Endodermal cell (in vitro differentiated cells): ENCODE results near the gene HYAL1. TPM values are rescaled to one million over a fixed set of nuclear protein-coding genes. Genes with fewer than 3 reads are reported as not detected.

Source experiments
- DNase-seq: peaks from one replicate; pipeline ENCODE4 v3.0.0-alpha.2; 2017
- H3K27ac ChIP-seq: 2 replicates; pipeline ENCODE4 v1.5.1; 2013; ENCODE audit warnings: mild to moderate bottlenecking, low read depth, low read length, moderate library complexity
- H3K27me3 ChIP-seq: 2 replicates; pipeline ENCODE4 v1.6.1; 2013; ENCODE audit warnings: mild to moderate bottlenecking, low read length, moderate library complexity; ENCODE audit not compliant: insufficient read depth, control insufficient read depth, poor library complexity, severe bottlenecking
- H3K36me3 ChIP-seq: 2 replicates; pipeline ENCODE4 v1.7.0; 2013; ENCODE audit warnings: mild to moderate bottlenecking, low read length, moderate library complexity; ENCODE audit not compliant: control insufficient read depth, insufficient read depth
- H3K4me1 ChIP-seq: one replicate; pipeline ENCODE4 v1.7.0; 2013; ENCODE audit warnings: low read length; ENCODE audit not compliant: control insufficient read depth, insufficient read depth
- H3K4me3 ChIP-seq: 2 replicates; pipeline ENCODE4 v1.5.1; 2013; ENCODE audit warnings: mild to moderate bottlenecking, low read length, moderate library complexity
- H3K9ac ChIP-seq: 2 replicates; pipeline ENCODE4 v1.6.1; 2013; ENCODE audit warnings: mild to moderate bottlenecking, low read length, moderate library complexity; ENCODE audit not compliant: poor library complexity, severe bottlenecking; ENCODE audit errors: extremely low read depth
- H3K9me3 ChIP-seq: 2 replicates; pipeline ENCODE4 v1.6.1; 2013; ENCODE audit warnings: mild to moderate bottlenecking, low read length, moderate library complexity; ENCODE audit not compliant: control insufficient read depth
- H3K27ac Mint-ChIP-seq: 2 replicates; pipeline ENCODE4 v1.8.0; 2020; ENCODE audit warnings: mixed read lengths
- H3K27me3 Mint-ChIP-seq: 2 replicates; pipeline ENCODE4 v1.8.0; 2021; ENCODE audit warnings: mild to moderate bottlenecking, mixed read lengths; ENCODE audit not compliant: insufficient read depth
- H3K36me3 Mint-ChIP-seq: 2 replicates; pipeline ENCODE4 v1.8.0; 2020; ENCODE audit warnings: low read depth, mixed read lengths
- H3K4me1 Mint-ChIP-seq: 2 replicates; pipeline ENCODE4 v1.8.0; 2020; ENCODE audit warnings: mixed read lengths
- H3K4me3 Mint-ChIP-seq: 2 replicates; pipeline ENCODE4 v1.8.0; 2020; ENCODE audit warnings: mild to moderate bottlenecking, moderate library complexity, mixed read lengths
- H3K9me3 Mint-ChIP-seq: 2 replicates; pipeline ENCODE4 v1.8.0; 2020; ENCODE audit warnings: mild to moderate bottlenecking, mixed read lengths
- WGBS, 2 experiments: methylation state at CpG; one replicate each; pipeline versions ENCODE4 v1.1.5 to v1.1.7; 2013; ENCODE audit warnings: missing lambda C conversion rate in 2 of 2, mixed read lengths in 1 of 2; ENCODE audit not compliant: insufficient coverage in 1 of 2, insufficient read length in 1 of 2; 5-methylcytosine and 5-hydroxymethylcytosine counted together
- total RNA-seq, 2 donors: library from RNA; stranded (reverse); fragmentation: NEBNext Ultra II Directional in 1 of 2; extraction: Animal tissue kit (Norgen Biotek cat#: 25700) in 1 of 2; gene quantifications; 2 replicates in 1 of 2; 3 replicates in 1 of 2; pipeline ENCODE4 v1.2.1, GENCODE V29; 2021
- TF ChIP-seq, protein P1 (sequence below): fragments of 200-600 bp; sonication (generic); conservative IDR thresholded peaks from 2 replicates; pipeline ENCODE4 v1.5.0; 2021; ENCODE audit warnings: antibody characterized with exemption, mild to moderate bottlenecking

The HYAL1 gene
- total RNA-seq, 2 donors from 2014 or later = 0.92 to 1.8 TPM

DNA sequence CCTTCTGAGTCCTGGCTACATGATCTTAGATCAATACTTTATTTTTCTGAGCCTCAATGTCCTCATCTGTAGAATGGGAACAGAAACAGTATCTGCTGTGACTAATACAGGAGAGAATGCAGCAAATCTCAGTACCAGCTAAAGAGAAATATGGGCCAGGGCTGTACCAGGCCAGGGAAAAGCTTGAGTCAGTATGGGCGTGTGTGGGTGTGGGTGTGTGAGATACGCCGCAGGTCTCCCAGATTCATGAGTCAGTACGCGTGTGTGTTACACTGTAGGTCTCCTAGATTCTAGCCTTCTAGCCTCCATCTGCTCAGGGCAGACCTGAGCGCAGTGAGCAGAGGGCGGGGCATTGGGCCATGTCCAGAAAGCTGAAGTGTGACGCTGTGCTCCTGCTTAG, 52.2 kb downstream of the HYAL1 start:
- H3K27ac Mint-ChIP-seq = peak overlapping the region; percentile 81

DNA sequence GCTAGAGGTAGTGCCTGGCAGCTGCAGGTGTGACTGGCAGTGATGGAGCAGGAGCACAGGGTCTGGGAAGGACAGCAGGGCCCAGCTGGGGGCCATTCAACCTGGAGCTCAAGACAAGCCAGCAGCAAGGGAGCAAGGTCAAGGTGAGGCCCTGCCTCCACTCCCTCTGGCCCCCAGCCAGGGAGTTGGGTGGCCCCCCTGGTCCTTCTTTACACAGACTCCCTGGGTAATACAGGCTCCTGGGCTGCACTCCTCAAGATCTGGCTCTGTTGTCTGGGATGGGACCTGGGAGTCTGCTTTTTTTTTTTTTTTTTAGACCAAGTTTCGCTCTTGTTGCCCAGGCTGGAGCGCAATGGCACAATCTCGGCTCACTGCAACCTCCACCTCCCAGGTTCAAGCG, 52.9 kb downstream of the HYAL1 start:
- Mint-ChIP-seq H3K36me3 (peaks cover 22% of the 10 kb centered on the region), H3K9me3 (no peaks in the 10 kb centered on the region), H3K4me1 (peaks cover 18% of the 10 kb centered on the region), H3K27ac (no peak overlapping the region), H3K27me3 (no peaks in the 10 kb centered on the region), H3K4me3 (no peak overlapping the region)
- no peak overlapping the region for H3K9ac ChIP-seq
- 80 to 94% methylated on average over 2 to 4 of the region's 4 CpGs for WGBS, 2 experiments
- peaks cover 4% of the 10 kb centered on the region for H3K4me1 ChIP-seq
- no peak for DNase-seq
- TF ChIP-seq, protein P1, sequence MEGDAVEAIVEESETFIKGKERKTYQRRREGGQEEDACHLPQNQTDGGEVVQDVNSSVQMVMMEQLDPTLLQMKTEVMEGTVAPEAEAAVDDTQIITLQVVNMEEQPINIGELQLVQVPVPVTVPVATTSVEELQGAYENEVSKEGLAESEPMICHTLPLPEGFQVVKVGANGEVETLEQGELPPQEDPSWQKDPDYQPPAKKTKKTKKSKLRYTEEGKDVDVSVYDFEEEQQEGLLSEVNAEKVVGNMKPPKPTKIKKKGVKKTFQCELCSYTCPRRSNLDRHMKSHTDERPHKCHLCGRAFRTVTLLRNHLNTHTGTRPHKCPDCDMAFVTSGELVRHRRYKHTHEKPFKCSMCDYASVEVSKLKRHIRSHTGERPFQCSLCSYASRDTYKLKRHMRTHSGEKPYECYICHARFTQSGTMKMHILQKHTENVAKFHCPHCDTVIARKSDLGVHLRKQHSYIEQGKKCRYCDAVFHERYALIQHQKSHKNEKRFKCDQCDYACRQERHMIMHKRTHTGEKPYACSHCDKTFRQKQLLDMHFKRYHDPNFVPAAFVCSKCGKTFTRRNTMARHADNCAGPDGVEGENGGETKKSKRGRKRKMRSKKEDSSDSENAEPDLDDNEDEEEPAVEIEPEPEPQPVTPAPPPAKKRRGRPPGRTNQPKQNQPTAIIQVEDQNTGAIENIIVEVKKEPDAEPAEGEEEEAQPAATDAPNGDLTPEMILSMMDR = no peak
- H3K27ac ChIP-seq = no peak overlapping the region
- peaks cover 45% of the 10 kb centered on the region for H3K36me3 ChIP-seq
- no peak overlapping the region for H3K4me3 ChIP-seq
- H3K9me3 ChIP-seq = no peaks in the 10 kb centered on the region
- H3K27me3 ChIP-seq = no peaks in the 10 kb centered on the region

More for the DNA sequence above, 52.2 kb downstream of the HYAL1 start:
- WGBS, 2 experiments = 97 to 98% methylated on average over 7 to 8 of the region's 8 CpGs
- TF ChIP-seq, protein P1 = no peak
- H3K27me3 Mint-ChIP-seq = no peaks in the 10 kb centered on the region
- Histone ChIP-seq H3K9me3 (no peaks in the 10 kb centered on the region), H3K9ac (no peak overlapping the region), H3K27ac (no peak overlapping the region), H3K4me1 (peaks cover 4% of the 10 kb centered on the region), H3K4me3 (no peak overlapping the region), H3K27me3 (no peaks in the 10 kb centered on the region), H3K36me3 (peaks cover 48% of the 10 kb centered on the region)
- H3K36me3 Mint-ChIP-seq = peaks cover 25% of the 10 kb centered on the region
- DNase-seq = no peak
- peaks cover 14% of the 10 kb centered on the region for H3K4me1 Mint-ChIP-seq
- H3K9me3 Mint-ChIP-seq = no peaks in the 10 kb centered on the region
- no peak overlapping the region for H3K4me3 Mint-ChIP-seq

Other genes with a start within 250 kb of the HYAL1 start
- gene RBM5, start 214.7 kb downstream of the HYAL1 start, total RNA-seq = 100 to 1,000 TPM; 153 to 166 TPM
- gene SEMA3F, start 148.2 kb downstream of the HYAL1 start, total RNA-seq = 10 to 100 TPM; 44.8 to 63.2 TPM
- gene GNAT1, start 112.0 kb downstream of the HYAL1 start, total RNA-seq = 1 to 10 TPM in 1 of 2 donors, under 1 TPM in 1; 0.42 to 1.2 TPM
- 1 to 10 TPM; 1.5 to 1.9 TPM for gene SLC38A3, start 98.3 kb downstream of the HYAL1 start, total RNA-seq
- 100 to 1,000 TPM; 243 to 278 TPM for gene GNAI2, start 67.4 kb downstream of the HYAL1 start, total RNA-seq
- gene SEMA3B, start 34.4 kb downstream of the HYAL1 start, total RNA-seq = 10 to 100 TPM in 1 of 2 donors, 1 to 10 TPM in 1; 6.5 to 10.3 TPM
- gene LSMEM2, start 24.5 kb downstream of the HYAL1 start, total RNA-seq = not detected
- 10 to 100 TPM; 56.6 to 70.9 TPM for gene IFRD2, start 11.1 kb downstream of the HYAL1 start, total RNA-seq
- 1 to 10 TPM; 2.6 to 3.3 TPM for gene HYAL3, start 4.2 kb downstream of the HYAL1 start, total RNA-seq
- 10 to 100 TPM in 1 of 2 donors, 1 to 10 TPM in 1; 9.7 to 12.8 TPM for gene NAA80, start 4.2 kb downstream of the HYAL1 start, total RNA-seq
- gene HYAL2, start 19.2 kb upstream of the HYAL1 start, total RNA-seq = 10 to 100 TPM; 55.3 to 61.1 TPM
- 10 to 100 TPM; 23.5 to 28.1 TPM for gene TUSC2, start 24.6 kb upstream of the HYAL1 start, total RNA-seq
- gene RASSF1, start 37.3 kb upstream of the HYAL1 start, total RNA-seq = 10 to 100 TPM in 1 of 2 donors, 1 to 10 TPM in 1; 9.4 to 17.2 TPM
- gene ZMYND10, start 42.2 kb upstream of the HYAL1 start, total RNA-seq = 1 to 10 TPM in 1 of 2 donors, under 1 TPM in 1; 0.22 to 1.4 TPM
- 10 to 100 TPM; 21.8 TPM for gene NPRL2, start 47.2 kb upstream of the HYAL1 start, total RNA-seq
- gene CYB561D2, start 47.3 kb upstream of the HYAL1 start, total RNA-seq = 10 to 100 TPM in 1 of 2 donors, 1 to 10 TPM in 1; 8.5 to 14.6 TPM
- gene TMEM115, start 55.9 kb upstream of the HYAL1 start, total RNA-seq = 10 to 100 TPM; 30.1 to 32.2 TPM
- 10 to 100 TPM; 17.6 to 20.7 TPM for gene CACNA2D2, start 200.1 kb upstream of the HYAL1 start, total RNA-seq